Activated T-cell treated with anti-CD3 and anti-CD28 coated beads, Interleukin-2, amount 50 U/mL, for 72 hours (primary cell): ENCODE results near the gene RCN2. TPM values are rescaled to one million over a fixed set of nuclear protein-coding genes. Genes with fewer than 3 reads are reported as not detected.
A peak's percentile ranks its signal among the peaks of the same experiment; 100 is the strongest.

Experiments used
- ATAC-seq, 2 donors: fragments of 150-1000 bp; cut with Tn5 transposase; replicated peaks in 1 of 2; 2 replicates each; pipeline ENCODE4 v1.10.0; 2021; ENCODE audit warnings: moderate library complexity in 2 of 2, mild to moderate bottlenecking in 1 of 2
- DNase-seq, 2 donors: peaks; one replicate each; pipeline ENCODE4 v3.0.0; 2021 to 2022; ENCODE audit warnings: mixed read lengths in 1 of 2
- H3K27ac Mint-ChIP-seq: one replicate; pipeline ENCODE4 v1.8.0; 2022; ENCODE audit warnings: mild to moderate bottlenecking, moderate library complexity, mixed read lengths
- H3K27me3 Mint-ChIP-seq: one replicate; pipeline ENCODE4 v1.8.0; 2022; ENCODE audit warnings: low read depth, mixed read lengths
- H3K36me3 Mint-ChIP-seq, 2 donors: one replicate each; pipeline ENCODE4 v1.8.0; 2022; ENCODE audit warnings: mixed read lengths in 2 of 2, mild to moderate bottlenecking in 1 of 2; ENCODE audit not compliant: insufficient read depth in 2 of 2
- H3K4me1 Mint-ChIP-seq: one replicate; pipeline ENCODE4 v1.8.0; 2022; ENCODE audit warnings: low read depth, mixed read lengths
- H3K4me3 Mint-ChIP-seq, 2 donors: one replicate each; pipeline ENCODE4 v1.8.0; 2022; ENCODE audit warnings: mild to moderate bottlenecking in 2 of 2, mixed read lengths in 2 of 2, moderate library complexity in 2 of 2
- H3K9me3 Mint-ChIP-seq, 2 donors: one replicate each; pipeline ENCODE4 v1.8.0; 2022; ENCODE audit warnings: mixed read lengths in 2 of 2
- total RNA-seq, 2 donors: library from RNA; stranded (reverse); gene quantifications; one replicate each; pipeline ENCODE4 v1.2.3, GENCODE V29; 2022

RCN2 gene
- total RNA-seq, 2 donors from 2014 or later = 24.6 to 28.1 TPM

DNA sequence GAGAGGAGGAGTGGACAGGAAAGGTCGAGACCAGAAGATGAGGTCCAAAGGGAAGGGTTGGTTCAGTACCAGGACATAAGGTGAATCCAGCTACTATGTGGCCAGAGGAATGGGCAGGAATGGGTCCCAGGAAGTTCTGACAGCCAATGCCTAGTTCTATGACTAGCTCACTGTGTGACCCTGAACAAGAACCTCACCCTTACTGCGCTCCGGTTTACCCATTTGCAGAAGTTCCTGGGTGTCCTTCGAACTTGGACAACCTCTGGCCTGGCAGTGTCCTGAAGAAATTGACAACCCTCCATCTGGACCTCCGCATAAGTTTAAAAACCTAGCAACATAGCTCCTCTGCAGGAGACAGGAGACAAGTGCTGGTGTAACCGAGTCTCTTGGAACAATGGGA is 51.2 kb downstream of the RCN2 start:
- no peak for ATAC-seq
- peaks cover 0 to 6% of the 10 kb centered on the region in 2 donors for H3K36me3 Mint-ChIP-seq
- H3K9me3 Mint-ChIP-seq = peaks cover 0 to 1% of the 10 kb centered on the region in 2 donors
- H3K27me3 Mint-ChIP-seq = no peaks in the 10 kb centered on the region
- H3K4me3 Mint-ChIP-seq = no peak overlapping the region
- DNase-seq = no peak
- H3K4me1 Mint-ChIP-seq = peaks cover 41% of the 10 kb centered on the region
- H3K27ac Mint-ChIP-seq = no peak overlapping the region

- DNase-seq = no peak
- Mint-ChIP-seq H3K4me1 (peaks cover 43% of the 10 kb centered on the region), H3K27ac (no peak overlapping the region), H3K36me3 (no peaks in the 10 kb centered on the region), H3K27me3 (no peaks in the 10 kb centered on the region), H3K4me3 (no peak overlapping the region), H3K9me3 (no peaks in the 10 kb centered on the region)
- no peak for ATAC-seq
Observed at GRCh38 chr15:76983590-76984375, 52.2 kb downstream of the RCN2 start.

GRCh38 chr15:76986743-76987142 is 55.2 kb downstream of the RCN2 start:
- ATAC-seq (no peak), DNase-seq (no peak)
- Mint-ChIP-seq H3K4me3 (peak overlapping the region; percentile 20 to 31), H3K4me1 (peaks cover 71% of the 10 kb centered on the region), H3K36me3 (no peaks in the 10 kb centered on the region), H3K9me3 (no peaks in the 10 kb centered on the region), H3K27me3 (no peaks in the 10 kb centered on the region), H3K27ac (peak overlapping the region; percentile 95)

- peak overlapping the region; percentile 95 for H3K27ac Mint-ChIP-seq
- no peaks in the 10 kb centered on the region for H3K27me3 Mint-ChIP-seq
- H3K9me3 Mint-ChIP-seq = no peaks in the 10 kb centered on the region
- no peaks in the 10 kb centered on the region for H3K36me3 Mint-ChIP-seq
- ATAC-seq (no peak), DNase-seq (no peak)
- peaks cover 69% of the 10 kb centered on the region for H3K4me1 Mint-ChIP-seq
- peak overlapping the region; percentile 31 for H3K4me3 Mint-ChIP-seq
Observed at GRCh38 chr15:76987276-76987675, 55.7 kb downstream of the RCN2 start.

DNA sequence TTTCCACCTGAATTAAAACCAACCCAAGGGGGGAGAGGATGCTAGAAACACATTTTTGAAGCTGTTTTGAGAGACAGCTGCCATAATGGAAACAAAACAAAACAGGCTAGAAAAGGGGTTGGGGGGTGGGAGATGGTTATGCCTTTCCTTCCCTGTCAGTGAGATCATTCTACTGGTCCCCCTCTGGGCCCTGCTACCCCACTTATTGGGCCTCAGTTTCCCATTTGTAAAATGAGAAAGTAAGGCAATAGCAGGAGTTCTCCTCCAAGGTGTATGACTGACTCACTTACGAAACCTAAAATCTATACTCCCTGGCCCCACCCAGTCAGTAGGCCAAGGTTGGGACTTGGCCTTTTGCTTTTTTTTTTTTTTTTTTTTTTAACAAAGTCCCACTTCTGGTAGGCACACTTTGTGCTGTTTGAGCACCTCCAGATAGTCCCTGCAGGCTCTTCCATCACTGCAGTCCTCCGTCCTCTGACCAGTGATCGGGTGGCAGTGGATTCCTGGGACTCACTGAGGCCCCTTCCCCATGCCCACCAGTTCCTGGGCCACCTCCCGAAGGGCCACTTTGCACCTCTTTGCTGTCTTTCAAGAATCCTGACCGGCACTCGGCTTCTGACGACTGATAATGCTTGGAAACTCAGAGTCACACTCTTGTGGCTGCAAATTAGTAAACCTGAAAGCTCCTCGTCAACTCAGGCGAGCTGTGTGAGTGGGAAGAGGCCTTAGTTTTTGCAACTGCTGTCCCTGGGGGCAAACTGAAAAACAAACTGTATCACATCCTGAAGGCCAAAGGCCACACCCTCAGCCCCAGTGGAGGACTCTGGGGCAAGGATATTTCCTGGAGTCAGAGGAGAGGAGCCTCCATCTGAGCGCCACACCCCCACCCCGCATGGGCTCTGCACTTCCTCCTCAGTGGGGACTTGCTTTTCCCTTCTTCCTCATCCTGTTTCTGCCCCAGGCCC is 56.6 kb downstream of the RCN2 start:
- peak; percentile 86 to 89 for DNase-seq
- no peaks in the 10 kb centered on the region for H3K9me3 Mint-ChIP-seq
- H3K27ac Mint-ChIP-seq = peak overlapping the region; percentile 95
- H3K4me3 Mint-ChIP-seq = peak overlapping the region; percentile 75 to 78
- no peaks in the 10 kb centered on the region for H3K27me3 Mint-ChIP-seq
- peak; percentile 89 for ATAC-seq
- peaks cover 71% of the 10 kb centered on the region for H3K4me1 Mint-ChIP-seq
- H3K36me3 Mint-ChIP-seq = no peaks in the 10 kb centered on the region

GRCh38 chr15:76988867-76989780 is 57.6 kb downstream of the RCN2 start:
- no peaks in the 10 kb centered on the region for H3K27me3 Mint-ChIP-seq
- no peak for DNase-seq
- peak overlapping the region; percentile 95 for H3K27ac Mint-ChIP-seq
- H3K9me3 Mint-ChIP-seq = no peaks in the 10 kb centered on the region
- H3K4me3 Mint-ChIP-seq = peak overlapping the region; percentile 75 to 78
- H3K4me1 Mint-ChIP-seq = peaks cover 80% of the 10 kb centered on the region
- no peak for ATAC-seq
- H3K36me3 Mint-ChIP-seq = no peaks in the 10 kb centered on the region

- Mint-ChIP-seq H3K4me1 (peaks cover 84% of the 10 kb centered on the region), H3K4me3 (no peak overlapping the region), H3K36me3 (peaks cover 0 to 4% of the 10 kb centered on the region in 2 donors), H3K27me3 (no peaks in the 10 kb centered on the region), H3K9me3 (no peaks in the 10 kb centered on the region), H3K27ac (no peak overlapping the region)
- ATAC-seq (no peak), DNase-seq (no peak)
Observed at GRCh38 chr15:76991048-76991447, 59.5 kb downstream of the RCN2 start.

- H3K27ac Mint-ChIP-seq = no peak overlapping the region
- no peaks in the 10 kb centered on the region for H3K9me3 Mint-ChIP-seq
- H3K4me1 Mint-ChIP-seq = peaks cover 74% of the 10 kb centered on the region
- no peaks in the 10 kb centered on the region for H3K27me3 Mint-ChIP-seq
- DNase-seq (no peak), ATAC-seq (no peak)
- peaks cover 2 to 6% of the 10 kb centered on the region in 2 donors for H3K36me3 Mint-ChIP-seq
- no peak overlapping the region for H3K4me3 Mint-ChIP-seq
Observed at GRCh38 chr15:76991741-76992645, 60.4 kb downstream of the RCN2 start.

- H3K9me3 Mint-ChIP-seq = no peaks in the 10 kb centered on the region
- peak overlapping the region; percentile 96 to 98 for H3K4me3 Mint-ChIP-seq
- peaks cover 2 to 6% of the 10 kb centered on the region in 2 donors for H3K36me3 Mint-ChIP-seq
- H3K27ac Mint-ChIP-seq = peak overlapping the region; percentile 91
- DNase-seq (no peak), ATAC-seq (no peak)
- peaks cover 74% of the 10 kb centered on the region for H3K4me1 Mint-ChIP-seq
- no peaks in the 10 kb centered on the region for H3K27me3 Mint-ChIP-seq
Observed at GRCh38 chr15:76993114-76993725, 61.7 kb downstream of the RCN2 start.

DNA sequence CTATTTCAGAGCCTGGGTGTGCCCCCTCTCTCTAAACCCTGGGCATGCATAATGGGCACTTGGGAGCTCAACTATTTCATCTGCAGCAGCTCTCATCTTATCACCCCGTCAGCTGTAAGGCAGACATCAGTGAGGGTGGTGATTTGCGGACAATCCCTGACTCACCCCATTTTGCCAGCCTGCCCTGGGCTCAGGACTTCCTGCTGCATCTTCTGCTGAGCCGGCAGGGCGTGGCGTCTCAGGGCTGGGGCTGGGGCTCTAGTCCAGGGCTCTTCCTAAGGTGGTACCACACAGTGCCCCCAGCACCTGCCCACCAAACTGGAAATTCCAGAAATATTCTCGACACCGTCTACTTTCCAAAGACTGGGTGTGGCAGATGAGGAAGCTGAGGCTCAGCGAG is 62.5 kb downstream of the RCN2 start:
- no peaks in the 10 kb centered on the region for H3K9me3 Mint-ChIP-seq
- H3K27me3 Mint-ChIP-seq = no peaks in the 10 kb centered on the region
- H3K27ac Mint-ChIP-seq = peak overlapping the region; percentile 91
- ATAC-seq = peak; percentile 62 to 63
- H3K4me3 Mint-ChIP-seq = peak overlapping the region; percentile 96 to 98
- DNase-seq = peak; percentile 80 to 82
- peaks cover 2 to 6% of the 10 kb centered on the region in 2 donors for H3K36me3 Mint-ChIP-seq
- H3K4me1 Mint-ChIP-seq = peaks cover 74% of the 10 kb centered on the region

DNA sequence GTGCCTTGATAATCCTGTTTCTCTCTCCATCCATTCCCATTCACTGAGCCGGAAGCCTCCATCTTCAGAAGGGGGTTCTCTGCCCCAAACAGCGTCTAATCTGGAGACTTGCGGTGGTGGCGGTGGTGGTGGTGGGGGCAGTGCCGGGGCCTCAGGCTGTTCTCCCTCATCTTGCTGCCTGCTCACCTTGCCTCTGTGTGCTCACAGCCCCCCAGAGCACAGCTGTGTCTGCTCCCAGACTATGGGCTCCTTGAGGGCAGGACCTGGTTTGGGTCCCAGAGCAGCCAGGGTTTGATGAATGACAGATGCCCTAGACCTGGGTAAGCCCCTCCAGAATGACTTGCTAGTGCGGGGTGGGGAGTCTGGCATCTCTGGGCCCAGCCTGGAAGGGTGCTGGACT is 62.9 kb downstream of the RCN2 start:
- H3K4me1 Mint-ChIP-seq = peaks cover 74% of the 10 kb centered on the region
- peaks cover 2 to 6% of the 10 kb centered on the region in 2 donors for H3K36me3 Mint-ChIP-seq
- H3K27me3 Mint-ChIP-seq = no peaks in the 10 kb centered on the region
- no peak for DNase-seq
- H3K4me3 Mint-ChIP-seq = peak overlapping the region; percentile 96 to 98
- peak; percentile 12 to 14 for ATAC-seq
- no peaks in the 10 kb centered on the region for H3K9me3 Mint-ChIP-seq
- peak overlapping the region; percentile 91 for H3K27ac Mint-ChIP-seq
